Measurements from ENCODE around the gene ORM1.
A peak's percentile ranks its signal among the peaks of the same experiment; 100 is the strongest.

ORM1 gene

DNA sequence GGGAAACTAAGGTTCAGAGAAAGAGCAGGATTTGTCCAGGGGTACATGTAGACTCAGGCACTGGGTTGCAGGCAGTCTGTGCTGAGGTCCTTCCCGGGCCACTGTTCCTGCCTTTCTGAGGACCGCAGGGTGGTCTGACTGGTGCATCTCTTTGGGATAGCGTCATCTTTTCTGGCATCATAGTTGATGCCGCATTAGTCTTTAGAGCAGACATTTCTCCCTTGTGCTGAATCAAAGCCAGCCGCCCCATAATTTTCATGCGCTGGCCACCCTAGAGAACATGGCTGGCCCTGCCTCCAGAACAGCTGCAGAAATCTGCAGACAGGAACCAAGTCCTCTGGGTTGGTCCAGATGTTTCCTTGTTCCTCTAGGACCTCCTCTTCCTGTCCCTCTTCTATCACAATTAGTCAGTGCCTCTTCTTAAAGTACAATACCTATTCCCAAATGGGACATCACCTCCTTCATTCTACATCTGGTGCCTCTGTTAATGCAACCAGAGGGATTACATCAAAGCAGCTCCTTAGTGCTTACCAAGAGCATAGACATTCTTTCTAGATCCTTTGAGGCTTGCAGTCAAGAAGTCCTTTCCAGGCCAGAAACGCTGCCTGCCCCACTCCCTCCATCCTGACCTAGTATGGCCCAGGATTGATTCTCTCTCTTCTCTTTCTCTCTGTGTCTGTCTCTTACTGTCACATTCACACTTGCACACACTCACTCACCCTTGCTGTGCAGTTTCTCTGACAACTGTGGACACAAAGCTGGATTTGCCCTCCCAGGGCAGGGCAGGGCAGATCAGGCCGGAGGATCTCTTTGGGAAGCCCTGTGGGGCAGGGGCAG lies 42.0 kb upstream of the ORM1 start:
- H3K79me1 ChIP-seq (ENCODE audit: low read length): peaks cover 19% of the 10 kb centered on the region
- peak overlapping the region; percentile 22 for H4K91ac ChIP-seq (ENCODE audit: low read depth, low read length)
- H3K14ac ChIP-seq (ENCODE audit: low read length): no peak overlapping the region
- H3K18ac ChIP-seq (ENCODE audit: low read length): no peak overlapping the region
- peaks cover 29 to 40% of the 10 kb centered on the region in 2 experiments for H3K36me3 ChIP-seq (ENCODE audit: control insufficient read depth in 1 of 2, insufficient read depth in 2 of 2, low read length in 2 of 2)
- no peak overlapping the region for H2AFZ ChIP-seq (ENCODE audit: insufficient read depth, low read length, poor library complexity)
- H3K4me1 ChIP-seq (ENCODE audit: control insufficient read depth in 1 of 2, insufficient read depth in 2 of 2, low read length in 2 of 2): peaks cover 24 to 46% of the 10 kb centered on the region in 2 experiments
- H3K4me3 ChIP-seq (ENCODE audit: low read depth, low read length): no peak overlapping the region
- H2AK5ac ChIP-seq (ENCODE audit: low read length): peak overlapping the region; percentile 36
- no peak overlapping the region for H3K9ac ChIP-seq (ENCODE audit: low read length)
- no peak overlapping the region for H2BK5ac ChIP-seq (ENCODE audit: low read depth, low read length, poor library complexity)
- H3K79me2 ChIP-seq (ENCODE audit: control insufficient read depth, insufficient read depth, low read length, poor library complexity): no peaks in the 10 kb centered on the region
- no CpG with 5 or more reads among the region's 8 CpGs for WGBS (ENCODE audit: extremely low coverage, insufficient coverage, insufficient read length)
- H3K9me3 ChIP-seq (ENCODE audit: insufficient read depth, low read depth, low read length): peaks cover 9% of the 10 kb centered on the region
- no peak overlapping the region for H2BK120ac ChIP-seq (ENCODE audit: insufficient read depth, low read length, poor library complexity)
- DNase-seq: no peak
- H2BK12ac ChIP-seq (ENCODE audit: low read length): no peak overlapping the region
- H3K4ac ChIP-seq (ENCODE audit: low read depth, low read length): no peak overlapping the region
- H4K8ac ChIP-seq (ENCODE audit: low read depth, low read length): no peak overlapping the region
- H3K27ac ChIP-seq (ENCODE audit: low read depth, low read length): no peak overlapping the region
- no peak overlapping the region for H3K23ac ChIP-seq (ENCODE audit: low read length)
- no peak overlapping the region for H3K4me2 ChIP-seq (ENCODE audit: low read length)
- no peaks in the 10 kb centered on the region for H3K27me3 ChIP-seq (ENCODE audit: insufficient read depth, low read length)
- H4K12ac ChIP-seq (ENCODE audit: low read depth, low read length): no peak overlapping the region

DNA sequence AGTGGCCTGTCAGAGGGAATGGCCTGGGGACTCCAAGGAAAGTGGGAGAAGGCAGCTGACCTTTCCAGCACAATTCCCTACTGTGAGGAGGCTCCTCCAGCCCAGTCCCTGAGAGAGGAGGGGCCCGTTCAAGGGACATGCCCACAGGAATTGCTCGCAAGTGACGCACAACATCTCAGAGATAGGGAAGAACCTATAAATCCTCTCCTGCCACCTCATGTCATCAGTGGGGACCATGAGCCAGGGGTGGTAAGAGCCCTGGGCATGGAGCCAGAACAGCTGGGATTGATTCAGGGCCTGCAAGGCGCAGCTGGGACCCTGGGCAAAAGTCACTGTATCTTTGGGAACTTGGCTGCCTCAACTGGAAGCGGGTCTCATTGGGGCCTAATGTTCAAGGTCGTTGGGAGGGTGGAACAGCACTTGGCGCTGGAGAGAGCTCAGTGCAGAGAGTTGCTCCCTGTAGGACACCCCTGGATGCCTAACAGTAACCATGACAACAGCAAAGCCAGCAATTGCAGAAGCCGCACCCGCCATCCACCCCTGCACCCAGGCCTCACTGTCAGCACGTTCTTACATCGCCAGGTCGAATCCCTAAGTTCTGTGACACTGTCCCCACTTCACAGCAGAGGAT lies 41.3 kb upstream of the ORM1 start:
- Histone ChIP-seq H2AK5ac (ENCODE audit: low read length) (peak overlapping the region; percentile 36), H3K14ac (ENCODE audit: low read length) (no peak overlapping the region), H4K91ac (ENCODE audit: low read depth, low read length) (peak overlapping the region; percentile 22), H3K4me2 (ENCODE audit: low read length) (no peak overlapping the region), H3K4ac (ENCODE audit: low read depth, low read length) (no peak overlapping the region), H2BK120ac (ENCODE audit: insufficient read depth, low read length, poor library complexity) (no peak overlapping the region), H4K12ac (ENCODE audit: low read depth, low read length) (no peak overlapping the region), H3K18ac (ENCODE audit: low read length) (no peak overlapping the region), H2BK5ac (ENCODE audit: low read depth, low read length, poor library complexity) (no peak overlapping the region), H4K8ac (ENCODE audit: low read depth, low read length) (no peak overlapping the region), H3K9ac (ENCODE audit: low read length) (no peak overlapping the region), H3K4me1 (ENCODE audit: control insufficient read depth in 1 of 2, insufficient read depth in 2 of 2, low read length in 2 of 2) (peaks cover 18 to 41% of the 10 kb centered on the region in 2 experiments), H3K4me3 (ENCODE audit: low read depth, low read length) (no peak overlapping the region), H3K79me1 (ENCODE audit: low read length) (peaks cover 15% of the 10 kb centered on the region), H3K27ac (ENCODE audit: low read depth, low read length) (no peak overlapping the region), H3K27me3 (ENCODE audit: insufficient read depth, low read length) (no peaks in the 10 kb centered on the region), H3K79me2 (ENCODE audit: control insufficient read depth, insufficient read depth, low read length, poor library complexity) (no peaks in the 10 kb centered on the region), H3K9me3 (ENCODE audit: insufficient read depth, low read depth, low read length) (peaks cover 9% of the 10 kb centered on the region), H2AFZ (ENCODE audit: insufficient read depth, low read length, poor library complexity) (no peak overlapping the region), H3K36me3 (ENCODE audit: control insufficient read depth in 1 of 2, insufficient read depth in 2 of 2, low read length in 2 of 2) (peaks cover 29 to 37% of the 10 kb centered on the region in 2 experiments), H3K23ac (ENCODE audit: low read length) (no peak overlapping the region), H2BK12ac (ENCODE audit: low read length) (no peak overlapping the region)
- WGBS (ENCODE audit: extremely low coverage, insufficient coverage, insufficient read length): no CpG with 5 or more reads among the region's 12 CpGs
- no peak for DNase-seq

DNA sequence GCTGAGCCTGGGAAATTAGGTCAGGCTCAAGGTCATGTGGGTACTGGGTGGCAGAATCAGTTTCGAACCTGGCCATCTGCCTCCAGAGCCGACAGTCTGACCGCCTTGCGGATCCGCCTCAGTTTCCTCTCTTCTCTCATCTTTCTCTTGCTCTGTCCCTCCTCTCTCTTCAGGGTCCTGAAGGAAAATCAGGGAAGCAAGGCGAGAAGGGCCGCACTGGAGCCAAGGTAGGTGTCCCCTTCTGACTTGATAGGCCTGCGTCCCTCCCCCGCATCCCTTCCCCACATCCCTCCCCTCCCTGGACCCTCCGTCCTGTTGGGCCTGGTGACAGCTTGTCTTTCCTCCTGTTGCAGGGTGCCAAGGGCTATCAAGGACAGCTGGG lies 40.8 kb upstream of the ORM1 start:
- Histone ChIP-seq H3K9me3 (ENCODE audit: insufficient read depth, low read depth, low read length) (peaks cover 9% of the 10 kb centered on the region), H3K14ac (ENCODE audit: low read length) (peak overlapping the region; percentile 11), H2BK12ac (ENCODE audit: low read length) (peak overlapping the region; percentile 19), H3K9ac (ENCODE audit: low read length) (no peak overlapping the region), H3K27ac (ENCODE audit: low read depth, low read length) (no peak overlapping the region), H3K18ac (ENCODE audit: low read length) (no peak overlapping the region), H3K4me1 (ENCODE audit: control insufficient read depth in 1 of 2, insufficient read depth in 2 of 2, low read length in 2 of 2) (peaks cover 12 to 36% of the 10 kb centered on the region in 2 experiments), H3K36me3 (ENCODE audit: control insufficient read depth in 1 of 2, insufficient read depth in 2 of 2, low read length in 2 of 2) (peaks cover 32 to 37% of the 10 kb centered on the region in 2 experiments), H3K4ac (ENCODE audit: low read depth, low read length) (no peak overlapping the region), H3K4me2 (ENCODE audit: low read length) (no peak overlapping the region), H3K79me2 (ENCODE audit: control insufficient read depth, insufficient read depth, low read length, poor library complexity) (no peaks in the 10 kb centered on the region), H2BK5ac (ENCODE audit: low read depth, low read length, poor library complexity) (no peak overlapping the region), H2AFZ (ENCODE audit: insufficient read depth, low read length, poor library complexity) (no peak overlapping the region), H2AK5ac (ENCODE audit: low read length) (peak overlapping the region; percentile 74), H3K27me3 (ENCODE audit: insufficient read depth, low read length) (no peaks in the 10 kb centered on the region), H4K8ac (ENCODE audit: low read depth, low read length) (peak overlapping the region; percentile 8), H3K4me3 (ENCODE audit: low read depth, low read length) (no peak overlapping the region), H4K12ac (ENCODE audit: low read depth, low read length) (no peak overlapping the region), H3K23ac (ENCODE audit: low read length) (no peak overlapping the region), H2BK120ac (ENCODE audit: insufficient read depth, low read length, poor library complexity) (no peak overlapping the region), H4K91ac (ENCODE audit: low read depth, low read length) (peak overlapping the region; percentile 55), H3K79me1 (ENCODE audit: low read length) (peaks cover 11% of the 10 kb centered on the region)
- no CpG with 5 or more reads among the region's 10 CpGs for WGBS (ENCODE audit: extremely low coverage, insufficient coverage, insufficient read length)
- DNase-seq: no peak

DNA sequence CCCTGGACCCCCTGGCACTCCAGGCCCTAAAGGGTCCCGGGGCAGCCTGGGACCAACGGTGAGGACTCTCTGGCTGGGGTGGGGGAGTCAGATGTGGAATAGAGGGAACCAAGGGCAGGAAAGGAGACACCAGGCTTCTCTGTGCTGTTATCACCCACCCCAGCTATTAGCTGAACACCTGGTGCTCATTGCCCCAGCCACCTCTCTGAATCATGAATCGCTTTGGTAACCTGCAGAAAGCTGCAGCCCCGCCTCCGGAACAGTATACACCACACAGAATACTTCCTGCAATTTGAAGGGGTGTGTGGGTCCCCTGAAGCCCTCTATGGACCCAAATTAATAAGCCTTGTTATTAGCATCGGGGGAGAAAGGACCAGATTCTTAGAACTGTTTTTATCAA lies 40.4 kb upstream of the ORM1 start:
- H3K36me3 ChIP-seq (ENCODE audit: control insufficient read depth in 1 of 2, insufficient read depth in 2 of 2, low read length in 2 of 2): peaks cover 35 to 37% of the 10 kb centered on the region in 2 experiments
- H3K4me2 ChIP-seq (ENCODE audit: low read length): no peak overlapping the region
- H3K9ac ChIP-seq (ENCODE audit: low read length): no peak overlapping the region
- H3K4ac ChIP-seq (ENCODE audit: low read depth, low read length): no peak overlapping the region
- no CpG with 5 or more reads among the region's 6 CpGs for WGBS (ENCODE audit: extremely low coverage, insufficient coverage, insufficient read length)
- peak overlapping the region; percentile 11 for H3K14ac ChIP-seq (ENCODE audit: low read length)
- peaks cover 13% of the 10 kb centered on the region for H3K79me1 ChIP-seq (ENCODE audit: low read length)
- H3K4me3 ChIP-seq (ENCODE audit: low read depth, low read length): no peak overlapping the region
- no peaks in the 10 kb centered on the region for H3K79me2 ChIP-seq (ENCODE audit: control insufficient read depth, insufficient read depth, low read length, poor library complexity)
- H2AFZ ChIP-seq (ENCODE audit: insufficient read depth, low read length, poor library complexity): no peak overlapping the region
- no peak overlapping the region for H3K23ac ChIP-seq (ENCODE audit: low read length)
- no peak overlapping the region for H4K12ac ChIP-seq (ENCODE audit: low read depth, low read length)
- H2BK120ac ChIP-seq (ENCODE audit: insufficient read depth, low read length, poor library complexity): no peak overlapping the region
- peaks cover 9% of the 10 kb centered on the region for H3K9me3 ChIP-seq (ENCODE audit: insufficient read depth, low read depth, low read length)
- peak overlapping the region; percentile 74 for H2AK5ac ChIP-seq (ENCODE audit: low read length)
- peak overlapping the region; percentile 13 for H3K27ac ChIP-seq (ENCODE audit: low read depth, low read length)
- no peak overlapping the region for H2BK5ac ChIP-seq (ENCODE audit: low read depth, low read length, poor library complexity)
- DNase-seq: no peak
- peak overlapping the region; percentile 8 for H4K8ac ChIP-seq (ENCODE audit: low read depth, low read length)
- H2BK12ac ChIP-seq (ENCODE audit: low read length): peak overlapping the region; percentile 19
- no peaks in the 10 kb centered on the region for H3K27me3 ChIP-seq (ENCODE audit: insufficient read depth, low read length)
- peaks cover 13 to 38% of the 10 kb centered on the region in 2 experiments for H3K4me1 ChIP-seq (ENCODE audit: control insufficient read depth in 1 of 2, insufficient read depth in 2 of 2, low read length in 2 of 2)
- H4K91ac ChIP-seq (ENCODE audit: low read depth, low read length): peak overlapping the region; percentile 55
- H3K18ac ChIP-seq (ENCODE audit: low read length): no peak overlapping the region
